GM18517 (cell line): ENCODE data around the gene TXNL4A.

Source experiments
- ATAC-seq: cut with Tn5 transposase; IDR thresholded peaks from one replicate; pipeline ENCODE4 v1.9.1; 2021; ENCODE audit warnings: mild to moderate bottlenecking, moderate library complexity; ENCODE audit not compliant: unreplicated experiment

Gene TXNL4A

DNA sequence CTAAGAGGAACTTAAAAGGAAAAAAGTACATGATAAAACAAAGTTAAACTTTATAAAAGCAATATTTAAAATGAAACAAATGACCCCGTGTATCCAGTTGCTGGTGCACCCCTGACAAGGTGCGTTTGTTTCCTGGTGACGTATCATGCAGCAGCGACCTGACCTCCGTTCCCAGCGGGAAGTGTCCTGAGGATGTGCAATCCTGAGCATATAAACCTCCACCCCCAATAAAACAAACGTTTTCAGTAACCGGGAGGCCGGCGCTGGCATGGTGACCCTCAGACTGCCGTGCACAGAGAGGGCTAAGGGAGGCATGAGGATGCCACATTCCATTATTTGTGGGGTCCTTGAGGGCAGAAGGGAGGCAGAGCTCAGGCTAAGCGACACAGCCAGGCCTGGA is 51.7 kb downstream of the TXNL4A start:
- no peak for ATAC-seq

DNA sequence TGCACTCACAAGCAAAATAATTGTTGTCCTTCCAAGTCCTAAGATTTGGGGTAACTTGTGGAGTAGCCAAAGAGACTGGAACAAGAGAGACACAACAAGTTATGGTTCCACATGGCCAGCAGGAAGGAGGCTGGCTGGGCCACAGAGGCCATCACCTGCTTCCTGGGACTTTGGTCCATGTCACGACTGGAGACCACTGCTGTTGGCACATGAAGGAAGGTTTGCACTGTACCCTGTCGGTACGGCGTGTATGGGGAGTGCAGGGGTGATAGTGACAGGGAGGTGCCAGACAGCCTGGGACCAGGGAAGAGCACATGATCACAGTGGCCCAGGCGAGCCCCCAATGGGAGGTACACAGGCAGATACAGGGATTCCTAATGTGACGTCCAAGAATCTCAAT is 52.4 kb downstream of the TXNL4A start:
- ATAC-seq, result no peak

DNA sequence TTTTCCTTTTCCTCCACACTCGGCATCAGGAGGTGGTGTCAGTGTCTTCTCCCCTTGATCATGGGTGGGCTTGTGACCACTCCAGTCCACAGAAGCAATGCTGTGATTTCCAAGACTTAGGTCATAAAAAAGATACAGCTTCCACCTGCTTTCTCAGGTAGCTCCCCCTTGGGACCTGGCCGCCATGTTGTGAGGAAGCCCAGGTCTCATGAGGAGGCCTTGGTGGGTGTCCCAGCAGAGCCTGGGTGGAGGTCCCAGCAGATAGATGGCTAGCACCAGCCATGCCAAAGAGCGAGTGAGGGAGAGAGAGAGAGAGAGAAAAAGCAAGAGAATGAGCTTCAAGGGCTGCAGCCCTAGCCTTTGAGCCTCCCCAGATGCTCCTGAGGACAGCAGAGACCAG is 52.9 kb downstream of the TXNL4A start:
- ATAC-seq, result no peak

DNA sequence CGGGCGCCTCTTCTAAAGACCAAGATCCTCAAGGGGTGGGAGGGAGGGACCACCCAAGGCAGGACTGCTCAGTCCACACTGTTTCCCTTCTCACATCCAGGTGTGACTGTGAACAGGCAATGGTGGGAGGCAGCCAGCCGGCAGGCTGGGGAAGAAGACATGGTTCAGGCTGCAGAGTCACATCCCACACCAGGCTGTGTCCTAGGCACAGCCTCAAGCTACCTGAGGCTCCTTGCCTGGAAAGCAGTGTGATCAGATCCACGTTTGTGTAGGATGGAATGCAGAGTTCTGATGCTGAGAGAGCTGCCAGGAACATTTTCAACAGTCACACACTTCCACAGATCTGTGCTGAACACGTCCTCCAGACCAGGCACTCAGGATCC is 53.3 kb downstream of the TXNL4A start:
- ATAC-seq, result no peak

DNA sequence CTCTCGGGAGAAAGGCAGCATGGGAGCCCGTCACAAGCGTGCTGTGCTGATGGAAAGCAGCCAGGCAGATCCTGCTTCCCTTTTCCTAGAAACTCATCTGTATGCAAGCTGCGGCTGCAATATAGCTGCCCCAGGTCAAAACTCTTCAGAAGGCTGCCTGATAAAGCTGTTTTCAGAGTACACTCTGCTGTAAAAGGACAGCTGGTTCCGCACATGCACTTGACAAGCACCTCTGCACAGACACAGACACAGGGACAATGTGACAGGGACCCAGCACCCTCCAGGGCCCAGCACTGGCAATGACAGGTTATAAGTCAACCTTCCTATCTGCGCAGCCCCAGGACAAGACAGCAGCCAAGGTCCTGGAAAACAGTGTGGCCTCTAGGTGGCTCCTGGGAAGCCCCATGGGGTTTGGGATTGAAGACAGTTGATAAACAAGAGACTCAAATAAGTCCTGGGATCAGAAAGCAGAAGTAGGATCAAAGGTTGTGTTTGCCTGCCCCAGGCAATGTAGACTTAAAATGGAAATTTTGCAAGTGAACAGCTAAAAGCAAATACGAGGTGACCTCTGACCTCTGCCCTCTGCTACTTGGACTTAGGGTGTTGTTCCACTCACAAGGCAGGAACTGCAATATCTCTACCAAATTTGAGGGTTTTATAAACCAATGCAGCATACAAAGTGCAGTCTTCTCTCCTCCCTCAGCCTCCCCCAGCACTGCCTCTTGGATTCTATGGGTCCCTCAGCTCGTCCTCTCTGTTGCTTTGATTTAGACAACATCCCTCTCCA is 53.9 kb downstream of the TXNL4A start:
- no peak for ATAC-seq

DNA sequence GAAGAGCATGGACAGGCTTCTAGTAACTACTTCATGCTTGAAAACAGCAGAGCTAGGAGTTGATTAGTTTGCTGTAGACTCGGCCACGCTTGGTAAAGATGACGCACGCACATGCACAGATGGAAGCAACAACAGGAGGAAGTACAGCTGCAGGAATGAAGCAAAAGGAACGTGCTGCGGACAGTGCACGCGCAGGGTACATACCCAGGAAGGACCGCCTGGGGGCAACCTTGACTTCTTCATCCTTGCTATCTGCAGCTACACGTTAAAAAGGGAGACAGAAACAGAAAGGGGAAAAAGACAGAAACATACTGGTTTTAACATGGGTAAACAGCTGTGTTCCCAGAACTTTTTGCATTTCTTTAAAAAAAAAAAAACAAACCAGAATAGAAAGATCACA is 54.6 kb downstream of the TXNL4A start:
- no peak for ATAC-seq

DNA sequence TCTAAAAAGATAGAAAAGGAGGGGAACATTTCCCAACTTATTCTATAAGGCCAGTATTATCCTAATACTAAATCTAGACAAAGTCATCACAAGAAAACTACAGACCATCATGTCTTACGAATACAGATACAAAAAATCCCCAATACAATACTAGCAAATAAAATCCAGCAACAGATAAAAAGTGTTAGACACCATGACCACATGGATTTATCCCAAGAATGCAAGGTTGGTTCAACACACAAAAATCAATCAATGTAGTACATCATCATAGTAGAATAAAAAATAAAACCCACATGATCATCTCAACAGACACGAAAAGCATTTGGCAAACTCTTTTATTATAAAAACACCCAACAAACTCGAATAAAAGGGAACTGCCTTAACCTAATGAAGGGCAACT is 55.5 kb downstream of the TXNL4A start:
- no peak for ATAC-seq

DNA sequence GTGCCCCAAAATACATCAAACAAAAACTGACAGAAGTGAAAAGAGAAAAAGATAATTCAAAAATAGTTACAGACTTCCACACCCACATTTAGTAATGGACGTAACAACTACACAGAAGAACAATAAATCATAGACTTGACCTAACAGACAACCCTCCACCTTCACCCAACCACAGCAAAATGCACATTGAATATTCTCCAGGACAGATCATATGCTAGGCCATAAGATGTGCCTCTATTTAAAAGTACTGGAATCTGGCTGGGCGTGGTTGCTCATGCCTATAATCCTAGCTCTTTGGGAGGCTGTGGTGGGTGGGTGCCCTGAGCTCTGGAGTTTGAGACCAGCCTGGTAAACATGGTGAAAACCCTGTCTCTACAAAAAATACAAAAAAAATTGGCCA is 56.9 kb downstream of the TXNL4A start:
- no peak for ATAC-seq

DNA sequence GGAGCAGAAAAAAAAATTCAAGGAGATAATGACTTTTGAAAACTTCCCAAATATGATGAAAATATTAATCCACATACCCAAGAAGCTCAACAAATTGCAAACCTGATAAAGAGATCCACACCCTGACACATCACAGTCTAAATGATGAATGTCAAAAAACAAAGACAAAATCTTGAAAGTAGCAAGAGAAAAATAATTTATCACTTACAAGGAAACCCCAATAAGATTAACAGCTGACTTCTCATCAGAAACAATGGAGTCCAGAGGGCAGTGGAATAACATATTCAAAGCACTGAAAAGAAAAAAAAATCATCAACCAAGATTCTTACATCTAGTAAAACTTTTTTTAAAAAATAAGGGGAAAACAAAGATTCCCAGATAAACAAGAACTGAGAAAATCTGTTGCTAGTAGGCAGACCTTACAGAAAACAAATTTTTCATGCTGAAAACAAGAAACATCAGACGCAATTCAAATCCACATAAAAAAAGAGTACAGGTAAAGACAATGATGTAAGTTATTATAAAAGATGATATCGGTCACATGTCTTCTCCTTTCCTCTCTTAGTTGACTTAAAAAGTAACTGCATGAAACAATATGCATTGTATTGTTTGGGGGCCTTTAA is 58.2 kb downstream of the TXNL4A start:
- ATAC-seq, result no peak

DNA sequence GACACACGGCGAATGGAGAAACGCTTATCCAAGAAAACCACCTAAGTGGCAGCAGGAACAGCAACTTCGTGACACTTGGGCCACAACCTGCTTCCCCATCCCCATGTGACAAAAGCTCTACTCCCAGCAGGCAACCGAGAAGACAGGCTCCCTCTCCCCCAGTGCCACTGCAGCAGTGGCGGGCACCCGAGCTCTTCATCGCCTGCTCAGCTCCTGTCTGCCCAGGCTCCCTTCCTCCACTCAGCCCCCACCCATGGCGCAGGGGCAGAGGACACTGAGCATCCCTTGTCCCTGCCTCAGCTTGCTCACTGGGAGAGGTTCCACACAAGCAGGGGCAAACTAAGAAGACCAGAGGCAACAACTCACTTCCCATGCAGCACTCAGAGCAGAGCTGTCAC is 59.8 kb downstream of the TXNL4A start:
- ATAC-seq, result no peak

DNA sequence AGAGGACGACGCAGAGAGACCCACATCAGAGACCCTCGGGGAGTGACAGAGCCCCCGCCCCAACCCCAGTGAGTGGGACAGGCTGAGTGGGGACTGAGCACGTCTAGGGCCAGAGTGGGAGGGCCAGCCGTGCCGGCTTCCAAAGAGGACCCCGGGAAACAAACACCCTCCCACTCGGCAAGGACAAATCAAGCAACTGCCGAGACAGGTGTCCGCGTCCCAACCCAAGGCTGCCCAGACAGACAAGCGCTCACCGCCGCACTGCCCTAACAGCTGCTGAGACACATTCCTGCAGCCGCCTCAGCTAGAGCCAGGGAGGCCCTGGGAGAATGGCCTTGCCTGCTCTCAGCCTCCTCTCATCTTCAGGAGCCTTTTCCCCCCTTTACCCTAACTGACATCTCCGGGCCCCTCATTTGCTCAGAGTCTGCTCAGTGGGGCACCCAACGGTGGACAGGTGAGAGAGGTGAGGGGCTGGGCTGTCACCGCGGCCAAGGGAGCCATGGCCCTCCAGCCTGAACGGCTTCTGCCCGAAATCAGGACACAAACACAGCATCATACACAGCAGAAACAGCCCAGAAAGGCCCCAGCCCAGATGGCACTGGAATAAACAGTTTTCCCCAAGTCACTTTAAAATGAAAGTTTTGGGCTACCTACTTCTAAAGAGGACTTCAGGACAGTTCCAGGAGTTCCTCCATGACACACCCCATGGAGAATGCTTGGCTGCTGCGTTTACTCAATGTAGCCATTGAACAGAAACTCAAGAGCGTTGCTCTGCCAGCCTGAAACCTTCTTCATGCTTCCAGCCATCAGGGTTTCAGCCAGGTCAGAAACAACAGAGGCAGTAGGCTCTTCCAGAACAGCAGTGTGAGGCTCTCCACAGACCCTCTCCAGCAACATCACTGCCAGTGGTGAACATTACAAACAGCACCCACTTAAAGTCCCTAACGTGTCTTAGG is 60.5 kb downstream of the TXNL4A start:
- ATAC-seq, result no peak

DNA sequence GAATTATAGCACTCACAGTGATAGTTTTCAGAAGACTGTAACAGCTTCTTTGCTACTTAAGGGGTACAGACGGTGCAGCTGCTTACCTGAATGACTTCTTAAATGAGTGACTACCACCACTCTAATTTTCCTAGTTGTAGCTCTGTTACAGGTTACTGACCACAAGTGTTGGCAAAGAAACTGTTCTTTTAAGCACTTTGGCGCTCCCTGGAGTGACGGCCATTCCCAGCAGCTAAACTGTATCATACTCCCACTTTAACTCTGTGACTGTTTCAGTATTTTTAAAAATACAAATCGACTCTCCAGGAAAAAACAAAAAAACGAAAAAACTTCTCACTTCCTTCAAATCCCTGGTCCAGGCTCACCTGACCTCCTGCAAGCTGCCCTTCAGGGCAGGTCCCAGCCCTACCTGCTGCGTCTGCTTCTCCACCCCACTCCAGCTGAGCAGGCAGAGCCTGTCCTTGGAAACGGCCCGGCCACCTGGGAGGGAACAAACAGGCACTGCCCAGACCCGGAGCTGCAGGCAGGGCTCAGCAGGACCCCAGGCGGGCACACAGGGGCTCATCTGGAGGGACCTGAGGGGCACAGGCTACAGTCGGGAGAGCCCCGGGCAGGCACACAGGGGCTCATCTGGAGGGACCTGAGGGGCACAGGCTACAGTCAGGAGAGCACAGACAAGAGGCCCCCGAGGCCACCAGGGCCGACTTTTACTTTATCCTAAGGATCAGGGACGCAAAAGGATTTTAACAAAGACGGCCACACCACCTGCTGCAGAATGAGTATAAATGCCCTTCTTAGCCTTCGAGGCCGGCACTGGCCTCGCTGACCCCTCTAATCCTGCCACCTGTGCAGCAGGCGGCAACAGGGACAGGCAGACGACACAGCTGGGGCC is 61.4 kb downstream of the TXNL4A start:
- no peak for ATAC-seq

DNA sequence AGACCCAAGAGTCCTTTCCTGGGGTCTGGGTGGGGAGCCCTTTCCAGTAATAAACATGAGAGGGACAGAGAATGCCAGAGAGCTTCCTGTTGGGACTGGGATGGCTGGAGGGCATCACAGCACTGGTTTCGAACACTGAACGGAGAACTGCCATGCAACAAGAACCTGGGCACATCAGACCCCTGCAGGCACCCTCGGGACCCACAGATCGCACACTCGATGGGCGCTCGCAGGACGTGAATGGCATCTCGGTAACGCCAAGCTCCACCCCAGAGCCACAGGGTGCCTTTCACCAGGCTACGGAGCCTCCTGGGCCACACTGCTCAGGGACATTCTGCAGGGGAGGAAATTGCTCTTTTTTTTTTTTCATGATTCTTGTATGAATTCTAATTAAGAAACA is 62.1 kb downstream of the TXNL4A start:
- ATAC-seq, result no peak

DNA sequence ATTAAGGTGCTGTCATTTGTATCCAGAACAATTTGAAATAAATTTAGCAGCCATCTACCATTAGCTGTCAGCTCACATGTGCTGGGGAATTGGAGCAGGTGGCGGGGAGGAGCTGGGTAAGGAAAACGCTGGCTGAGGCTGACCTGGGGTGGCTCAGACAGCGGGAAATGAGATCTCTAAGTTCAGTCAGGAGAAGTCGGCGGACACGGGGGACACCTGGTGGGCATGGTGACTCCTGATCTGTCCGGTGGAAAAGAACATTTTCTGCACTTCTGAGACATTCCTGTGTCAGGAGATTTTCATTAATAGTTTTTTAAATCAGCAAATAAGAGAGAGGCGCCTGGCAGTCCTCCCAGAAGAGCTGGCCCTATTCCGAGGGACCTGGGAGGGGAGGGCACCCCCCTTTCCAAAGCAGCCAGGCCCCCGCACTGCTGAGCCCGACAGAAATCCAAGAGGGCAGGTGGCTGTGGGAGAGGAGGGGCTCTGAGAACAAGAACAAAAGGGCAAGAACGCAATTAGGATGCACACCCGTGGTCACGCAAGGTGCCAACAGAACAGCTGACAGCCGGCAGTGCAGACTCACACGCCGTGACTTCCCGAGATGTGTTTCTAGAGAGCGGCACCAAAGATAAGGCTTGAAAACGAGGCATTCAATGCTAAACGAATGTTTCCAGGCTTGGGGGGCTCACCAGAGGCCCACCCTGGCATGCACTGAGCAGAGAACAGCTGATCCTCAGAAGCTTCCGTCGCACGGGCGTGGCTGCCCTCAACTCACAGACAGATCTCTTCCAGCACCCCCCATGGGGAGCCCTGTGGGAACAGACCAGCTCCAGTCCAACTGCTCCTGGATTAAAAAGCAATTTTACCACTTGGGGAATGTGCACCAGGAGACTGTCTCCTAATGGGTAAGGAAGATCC is 63.3 kb downstream of the TXNL4A start:
- ATAC-seq, result no peak

DNA sequence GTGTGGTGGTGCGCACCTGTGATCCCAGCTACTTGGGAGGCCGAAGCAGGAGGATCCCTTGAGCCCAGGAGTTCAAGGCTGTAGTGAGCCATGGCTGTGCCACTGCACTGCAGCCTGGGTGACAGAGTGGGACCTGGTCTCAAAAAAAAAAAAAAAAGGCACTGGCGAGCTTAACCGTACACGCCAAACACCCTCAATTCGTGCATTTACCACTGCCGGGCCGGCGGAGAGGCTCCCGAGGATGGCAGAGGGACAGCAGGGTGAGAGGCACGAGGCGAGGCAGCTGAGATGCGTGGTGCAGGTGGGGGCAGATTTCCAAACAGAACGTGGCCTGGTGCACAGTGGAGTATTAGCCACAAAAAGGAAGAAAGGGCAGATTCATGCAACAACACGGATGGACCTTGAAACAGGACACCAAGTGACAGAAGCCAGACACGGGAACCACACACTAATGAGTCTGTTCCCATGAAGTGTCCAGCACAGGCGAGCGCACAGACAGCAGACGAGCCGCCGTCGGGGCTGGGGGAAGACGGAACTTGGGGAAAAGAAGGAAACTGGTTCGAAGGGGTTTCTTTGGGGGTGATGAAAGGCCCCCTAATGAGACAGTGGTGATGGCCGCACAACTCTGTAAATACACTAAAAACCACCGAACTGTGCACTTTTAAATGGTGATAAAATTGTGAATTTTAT is 64.3 kb downstream of the TXNL4A start:
- no peak for ATAC-seq

DNA sequence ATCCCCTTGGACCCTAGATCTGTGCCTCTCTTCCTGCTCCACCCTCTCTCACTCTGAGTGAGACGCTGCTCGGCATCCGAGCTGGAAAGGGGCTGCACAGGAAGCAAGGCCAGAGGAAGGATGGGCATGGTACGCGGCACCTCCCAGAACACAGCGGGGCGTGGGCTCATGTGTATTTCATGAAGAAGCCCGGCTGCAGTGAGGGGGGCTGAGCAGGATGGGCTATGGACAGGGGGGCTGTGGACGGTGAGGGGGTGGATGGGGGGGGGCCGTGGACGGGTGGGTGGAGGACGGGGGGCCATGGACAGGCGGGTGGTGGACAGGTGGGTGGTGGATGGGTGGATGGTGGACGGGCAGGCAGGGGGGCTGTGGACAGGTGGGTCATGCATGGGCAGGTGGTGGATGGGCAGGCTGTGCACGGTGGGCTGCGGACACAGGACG is 65.4 kb downstream of the TXNL4A start:
- ATAC-seq, result no peak

DNA sequence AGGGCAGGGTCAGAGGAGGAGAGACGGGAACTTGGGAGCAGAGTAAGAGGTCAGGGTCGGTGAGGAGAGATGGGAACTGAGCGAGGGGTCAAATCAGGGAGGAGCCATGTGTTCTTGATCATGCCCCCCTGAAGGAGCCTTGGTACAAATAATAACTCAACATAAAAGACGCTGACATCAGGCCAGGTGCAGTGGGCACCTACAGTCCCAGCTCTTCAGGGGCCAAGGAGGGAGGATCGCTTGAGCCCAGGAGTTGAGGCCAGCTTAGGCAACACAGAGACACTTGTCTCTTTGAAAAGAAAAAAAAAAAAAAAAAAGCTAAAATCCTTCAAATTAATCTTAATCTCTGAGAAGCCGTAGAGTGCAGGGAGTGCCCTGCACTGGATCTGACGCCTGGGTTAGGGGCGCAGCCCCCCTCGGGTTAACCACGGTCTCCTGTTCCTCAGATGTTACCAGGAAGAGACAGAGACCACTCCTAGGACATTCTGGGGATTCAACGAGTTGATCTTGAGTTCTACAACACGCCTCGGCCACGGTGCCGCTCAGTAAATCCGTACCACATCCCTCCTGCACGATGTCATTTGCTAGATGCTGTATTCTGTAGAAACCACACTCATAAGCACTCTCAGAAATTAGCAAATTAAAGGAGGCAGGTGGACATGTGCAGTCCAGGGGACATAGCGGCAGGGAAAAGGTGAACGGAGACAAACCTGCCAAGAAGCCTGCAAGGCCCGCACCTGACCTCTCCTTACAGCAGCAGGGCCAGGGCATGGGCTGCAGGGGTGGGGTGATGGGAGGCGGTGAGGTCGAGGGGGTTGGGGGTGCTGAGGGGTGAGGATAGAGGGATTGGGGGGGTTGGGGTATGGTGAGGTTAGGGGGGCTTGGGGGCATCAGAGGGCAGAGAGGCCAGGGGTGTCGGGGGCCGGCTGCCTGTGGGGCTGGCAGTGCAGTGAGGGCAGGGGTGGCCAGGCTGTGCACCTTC is 66.1 kb downstream of the TXNL4A start:
- ATAC-seq, result no peak
